NCI-H128 (cell line): ENCODE measurements around the gene PJVK.
A peak's percentile ranks its signal among the peaks of the same experiment; 100 is the strongest.

Source experiments
- DNase-seq: peaks from one replicate; lab custom pipeline; 2025; ENCODE audit not compliant: unreplicated experiment; lab: John Stamatoyannopoulos, UW

PJVK gene

GRCh38 chr2:178479758-178480226 lies 28.6 kb downstream of the PJVK start:
- no peak for DNase-seq

- DNase-seq = peak; percentile 51
Measured at GRCh38 chr2:178480227-178481181, 29.3 kb downstream of the PJVK start, which contains the start of gene PLEKHA3. Gene PLEKHA3, plus strand, starts transcription at chr2:178480457. Its CDS starts 413 bp downstream, at chr2:178480870.

DNA sequence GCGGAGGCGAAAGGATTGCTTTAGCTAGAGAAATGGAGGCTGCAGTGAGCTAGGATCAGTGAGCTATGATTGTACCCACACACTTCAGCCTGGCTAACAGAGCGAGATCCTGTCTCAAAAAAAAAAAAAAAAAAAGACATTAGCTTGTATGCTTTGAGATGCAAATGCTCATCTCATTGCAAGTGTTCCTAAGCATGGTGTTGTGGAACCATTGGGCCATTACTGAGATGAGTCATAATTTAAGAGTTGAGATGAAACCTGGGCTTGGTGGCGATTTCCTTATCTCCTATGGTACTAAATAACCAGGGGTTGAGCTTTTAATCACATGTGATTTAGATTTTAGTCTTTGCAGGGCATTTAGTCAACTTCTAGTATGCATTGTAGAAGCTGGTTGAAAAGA lies 31.3 kb downstream of the PJVK start:
- DNase-seq = no peak

- no peak for DNase-seq
Measured at GRCh38 chr2:178484245-178485041, 33.3 kb downstream of the PJVK start.

GRCh38 chr2:178485356-178485755 lies 34.2 kb downstream of the PJVK start:
- no peak for DNase-seq

GRCh38 chr2:178491612-178492011 lies 40.4 kb downstream of the PJVK start:
- DNase-seq = no peak

- no peak for DNase-seq
Measured at GRCh38 chr2:178496049-178496448, 44.9 kb downstream of the PJVK start.

DNA sequence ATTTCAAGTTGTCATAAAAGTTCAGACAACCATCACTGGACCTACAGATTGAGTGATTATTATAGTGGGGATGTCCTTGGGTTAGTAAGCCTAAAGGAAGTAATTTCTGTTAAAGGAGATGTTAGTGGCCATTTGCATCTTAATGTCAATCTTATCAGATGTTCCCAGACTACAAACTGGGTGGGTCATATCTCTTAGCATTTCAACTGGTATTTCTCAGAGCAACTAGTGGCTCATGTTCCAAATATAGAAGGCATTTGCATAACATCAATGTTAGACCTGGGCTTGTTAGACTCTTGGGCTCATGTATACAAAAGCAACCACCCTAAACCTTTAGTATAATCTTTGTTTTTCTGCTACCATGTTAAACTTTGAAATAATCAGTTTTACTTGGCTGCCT lies 47.0 kb downstream of the PJVK start:
- no peak for DNase-seq

GRCh38 chr2:178499640-178500039 lies 48.5 kb downstream of the PJVK start:
- DNase-seq = no peak

GRCh38 chr2:178502751-178503150 lies 51.6 kb downstream of the PJVK start:
- DNase-seq = no peak

DNA sequence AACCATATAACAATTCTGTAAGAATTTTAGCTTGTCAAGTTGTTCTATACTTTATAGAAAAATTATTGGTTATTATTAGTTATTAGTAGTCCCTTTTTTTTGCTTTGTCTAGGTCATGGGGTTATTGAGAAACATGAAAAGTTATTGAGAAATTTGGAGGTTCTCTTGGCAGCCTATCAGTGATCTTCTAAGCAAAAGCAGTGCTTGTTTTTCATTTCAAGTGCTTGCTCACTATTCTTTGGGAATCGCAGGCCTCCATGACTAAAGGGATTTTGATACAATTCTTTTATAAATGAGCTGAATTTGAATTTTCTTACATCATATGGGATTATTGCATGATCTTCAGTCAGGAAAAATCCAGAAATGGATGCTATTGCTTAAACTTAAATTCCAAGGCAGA lies 54.9 kb downstream of the PJVK start:
- DNase-seq = no peak

- no peak for DNase-seq
Measured at GRCh38 chr2:178506524-178506923, 55.3 kb downstream of the PJVK start.

DNA sequence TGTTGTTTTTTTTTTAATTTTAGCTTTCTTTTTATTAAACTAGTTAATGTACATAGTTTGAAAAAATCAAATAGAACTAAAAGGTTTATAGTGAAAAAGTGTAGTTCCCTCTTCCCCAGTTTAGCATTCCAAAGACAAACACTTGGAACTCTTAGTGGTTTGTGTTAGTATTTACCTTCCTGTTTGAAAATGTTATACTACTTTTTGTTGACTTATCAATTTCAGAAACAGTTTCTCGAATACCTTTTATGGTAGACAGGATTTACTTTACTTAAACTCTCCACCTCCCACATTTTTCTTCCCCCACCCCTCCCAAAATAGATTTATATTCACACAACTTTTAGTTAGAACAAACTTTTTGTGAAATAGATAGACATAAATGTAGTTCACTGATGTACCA lies 55.8 kb downstream of the PJVK start:
- DNase-seq = no peak

- DNase-seq = no peak
Measured at GRCh38 chr2:178508646-178509045, 57.5 kb downstream of the PJVK start.

DNA sequence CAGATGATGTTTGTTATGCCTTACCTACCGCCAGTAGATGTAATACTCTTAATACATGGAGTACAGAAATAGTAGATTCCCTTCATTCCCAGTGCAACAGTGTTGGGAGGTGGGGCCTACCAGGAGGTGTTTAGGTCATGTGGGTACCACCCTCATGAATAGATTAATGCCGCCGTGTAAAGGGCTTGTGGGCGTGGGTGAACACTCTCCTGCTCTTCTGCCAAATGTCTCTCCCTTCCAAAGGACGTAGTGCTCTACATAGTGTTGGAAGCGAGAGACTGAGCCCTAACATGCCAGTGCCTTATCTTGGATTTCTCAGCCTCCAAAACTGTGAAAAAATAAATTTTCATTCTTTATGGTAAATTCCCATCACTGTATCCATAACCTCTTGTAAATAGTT lies 59.2 kb downstream of the PJVK start:
- no peak for DNase-seq
